ENCODE data around the gene C10orf95. TPM values are rescaled to one million over a fixed set of nuclear protein-coding genes. Genes with fewer than 3 reads are reported as not detected.
"Not testable (repeated sequence)": the region's sequence is repeated elsewhere in the genome, so short reads cannot be mapped to it uniquely, and the experiment has no call there.

The C10orf95 gene, protein sequence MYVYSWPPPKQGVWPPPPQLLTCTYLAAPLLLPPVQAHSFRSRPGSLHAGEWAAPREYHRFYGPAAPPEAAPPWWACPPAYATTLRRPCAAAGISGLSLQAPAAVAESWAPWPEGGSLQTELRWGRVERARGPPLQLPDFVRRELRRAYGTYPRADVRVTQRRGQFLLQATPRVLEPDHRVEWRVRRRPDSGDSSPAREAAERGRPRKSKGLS
- total RNA-seq (2014; rRNA removed; shearing (Covaris generic); ENCODE audit: low replicate concordance), result not detected in 2 replicates

DNA sequence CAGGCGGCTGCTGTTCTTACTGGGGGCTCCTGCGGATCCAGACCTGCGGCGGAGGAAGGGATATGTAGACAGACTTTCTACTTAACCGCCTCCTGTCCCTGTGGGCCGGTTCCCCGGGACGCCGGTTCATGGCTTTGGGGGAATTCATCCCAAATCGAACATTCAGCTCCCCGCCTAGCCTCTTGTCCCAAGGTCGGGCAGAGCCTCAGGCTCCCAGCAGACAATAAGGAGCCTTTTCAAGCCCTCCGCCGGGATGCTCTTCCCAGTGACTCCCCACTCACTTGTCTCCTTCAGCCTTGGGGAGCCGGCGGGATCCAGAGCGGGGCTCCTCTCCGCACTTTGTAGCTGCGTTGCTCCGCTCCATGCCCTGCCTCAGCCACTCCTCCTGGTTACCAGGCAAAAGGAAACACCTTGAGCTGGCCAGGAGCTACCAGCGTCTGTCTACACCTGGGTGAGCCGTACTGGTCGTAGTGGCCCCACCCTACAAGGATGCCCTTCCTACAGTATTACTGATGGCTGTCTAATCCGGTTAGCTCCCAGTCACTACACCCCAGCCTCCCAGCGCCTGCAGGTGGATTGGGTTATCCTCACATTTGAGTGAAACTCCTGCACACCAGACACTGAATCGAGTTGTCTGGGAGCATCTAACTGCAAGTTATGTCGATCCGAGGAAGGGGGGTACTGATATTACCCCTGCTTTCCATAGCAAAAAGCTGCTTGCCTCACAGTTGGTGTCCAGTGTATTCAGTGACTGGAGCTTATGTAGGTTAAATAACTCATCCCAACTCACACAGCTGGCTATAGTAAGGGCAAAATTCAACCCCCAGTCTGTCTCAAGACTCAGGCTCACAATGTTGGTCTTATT is at the start of gene C10orf95:
Gene C10orf95, minus strand, starts transcription at position 439 of the 865 bp plus-strand sequence. CDS start 450 bp downstream, outside the sequence.
- DNase-seq (ENCODE audit: low read depth), result no peak
- in situ Hi-C loops (cut with HindIII; ENCODE audit: low pct_unique_long_range_greater_than_20kb, low sequenced_read_pairs), result no loop called here

DNA sequence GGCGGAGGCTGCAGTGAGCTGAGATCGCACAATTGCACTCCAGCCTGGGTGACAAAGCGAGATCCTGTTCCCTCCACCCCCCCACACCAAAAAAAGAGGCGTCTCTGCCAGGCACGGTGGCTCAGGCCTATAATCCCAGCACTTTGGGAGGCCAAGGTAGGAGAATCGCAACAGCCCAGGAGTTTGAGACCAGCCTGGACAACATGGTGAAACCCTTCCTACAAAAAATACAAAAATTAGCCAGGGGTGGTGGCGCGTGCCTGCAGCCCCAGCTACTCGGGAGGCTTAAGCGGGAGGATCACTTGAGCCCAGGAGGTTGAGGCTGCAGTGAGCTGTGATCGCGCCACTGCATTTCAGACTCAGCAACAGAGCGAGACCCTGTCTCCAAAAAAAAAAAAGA is 49.3 kb upstream of the C10orf95 start:
- in situ Hi-C loops (cut with HindIII; ENCODE audit: low pct_unique_long_range_greater_than_20kb, low sequenced_read_pairs), result loop anchor here (10.0 kb wide), 2 partner anchors 74 to 326 kb away; no protein-coding TSS in a partner anchor
- not testable (repeated sequence) for DNase-seq (ENCODE audit: low read depth)

DNA sequence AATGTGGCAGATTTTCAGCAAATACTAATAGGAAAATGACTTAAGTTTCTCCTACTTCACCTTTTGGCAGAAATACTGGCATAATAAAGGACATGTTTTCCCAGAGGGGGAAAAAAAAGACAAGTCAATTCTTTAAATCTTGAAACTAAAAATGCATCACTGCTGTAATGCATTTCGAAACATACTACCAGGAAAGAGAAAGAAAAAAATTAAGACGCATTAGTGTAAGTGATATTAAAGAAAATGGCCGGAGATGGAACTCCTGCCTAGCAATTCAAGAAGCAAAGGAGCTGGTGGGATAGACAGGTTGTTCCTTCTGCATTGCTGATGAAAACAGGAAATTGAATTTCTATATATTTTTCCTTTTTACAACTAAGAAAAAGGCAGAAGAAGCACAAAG is 48.0 kb upstream of the C10orf95 start:
- no peak for DNase-seq (ENCODE audit: low read depth)
- in situ Hi-C loops (cut with HindIII; ENCODE audit: low pct_unique_long_range_greater_than_20kb, low sequenced_read_pairs), result no loop called here

DNA sequence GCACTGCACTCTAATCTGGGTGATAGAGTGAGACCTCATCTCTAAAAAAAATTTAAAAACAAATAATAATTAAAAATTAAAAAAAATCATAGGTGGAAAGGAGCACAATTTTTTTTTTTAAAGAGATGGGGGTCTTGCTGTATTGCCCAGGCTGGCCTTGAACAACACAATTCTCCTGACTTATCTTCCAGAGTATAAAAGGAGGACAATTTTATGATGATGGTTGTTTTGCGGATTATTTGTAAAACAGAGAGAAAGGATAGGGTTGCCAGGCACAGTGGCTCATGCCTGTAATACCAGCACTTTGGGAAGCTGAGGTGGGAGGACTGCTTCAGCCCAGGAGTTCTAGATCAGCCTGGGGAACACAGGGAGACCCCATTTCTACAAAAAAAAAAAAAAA is 46.2 kb upstream of the C10orf95 start:
- in situ Hi-C loops (cut with HindIII; ENCODE audit: low pct_unique_long_range_greater_than_20kb, low sequenced_read_pairs), result no loop called here
- DNase-seq (ENCODE audit: low read depth), result no peak

DNA sequence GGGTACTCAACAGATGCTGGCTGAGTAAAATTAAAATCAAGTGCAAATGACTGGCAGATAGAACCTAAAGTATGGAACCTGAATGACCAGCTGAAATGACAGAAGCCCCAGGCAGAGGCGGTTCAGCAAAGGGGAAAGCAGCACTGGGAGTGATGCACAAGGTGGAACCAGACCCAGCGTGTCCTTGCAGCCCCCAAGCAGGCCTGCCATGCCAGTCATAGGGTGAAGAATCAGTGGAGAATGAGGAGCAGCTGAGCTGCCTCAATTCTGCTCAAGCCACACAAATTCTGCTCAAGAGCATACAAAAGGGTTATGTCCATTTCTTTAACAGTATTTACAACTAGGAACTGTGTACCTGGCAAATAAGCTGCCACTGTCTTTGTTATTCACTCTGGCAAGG is 42.4 kb upstream of the C10orf95 start:
- in situ Hi-C loops (cut with HindIII; ENCODE audit: low pct_unique_long_range_greater_than_20kb, low sequenced_read_pairs), result no loop called here
- DNase-seq (ENCODE audit: low read depth), result no peak

DNA sequence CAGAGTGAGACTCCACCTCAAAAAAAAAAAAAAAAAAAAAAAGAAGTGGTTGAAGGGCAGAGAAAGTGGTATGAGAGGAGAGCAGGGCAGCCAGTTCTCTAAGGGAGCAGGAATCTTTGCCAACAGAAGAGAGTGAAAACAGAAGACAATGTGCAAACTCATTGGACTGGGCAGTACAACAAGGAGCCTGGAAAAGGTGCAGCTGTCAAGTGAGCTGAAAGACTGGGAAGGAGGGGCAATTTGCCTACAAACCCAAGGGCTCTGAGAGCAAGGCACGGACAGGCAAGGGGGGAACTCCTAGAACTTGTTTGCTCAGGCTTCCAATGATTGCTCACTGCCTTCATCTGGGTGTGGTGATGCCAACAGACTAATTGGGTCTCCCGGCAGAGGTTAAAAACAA is 41.6 kb upstream of the C10orf95 start:
- in situ Hi-C loops (cut with HindIII; ENCODE audit: low pct_unique_long_range_greater_than_20kb, low sequenced_read_pairs), result no loop called here
- DNase-seq (ENCODE audit: low read depth), result no peak

GRCh38 chr10:102492344-102492939 is 41.1 kb upstream of the C10orf95 start:
- in situ Hi-C loops (cut with HindIII; ENCODE audit: low pct_unique_long_range_greater_than_20kb, low sequenced_read_pairs), result no loop called here
- no peak for DNase-seq (ENCODE audit: low read depth)

GRCh38 chr10:102491136-102491535 is 39.8 kb upstream of the C10orf95 start:
- in situ Hi-C loops (cut with HindIII; ENCODE audit: low pct_unique_long_range_greater_than_20kb, low sequenced_read_pairs), result no loop called here
- DNase-seq (ENCODE audit: low read depth), result no peak

DNA sequence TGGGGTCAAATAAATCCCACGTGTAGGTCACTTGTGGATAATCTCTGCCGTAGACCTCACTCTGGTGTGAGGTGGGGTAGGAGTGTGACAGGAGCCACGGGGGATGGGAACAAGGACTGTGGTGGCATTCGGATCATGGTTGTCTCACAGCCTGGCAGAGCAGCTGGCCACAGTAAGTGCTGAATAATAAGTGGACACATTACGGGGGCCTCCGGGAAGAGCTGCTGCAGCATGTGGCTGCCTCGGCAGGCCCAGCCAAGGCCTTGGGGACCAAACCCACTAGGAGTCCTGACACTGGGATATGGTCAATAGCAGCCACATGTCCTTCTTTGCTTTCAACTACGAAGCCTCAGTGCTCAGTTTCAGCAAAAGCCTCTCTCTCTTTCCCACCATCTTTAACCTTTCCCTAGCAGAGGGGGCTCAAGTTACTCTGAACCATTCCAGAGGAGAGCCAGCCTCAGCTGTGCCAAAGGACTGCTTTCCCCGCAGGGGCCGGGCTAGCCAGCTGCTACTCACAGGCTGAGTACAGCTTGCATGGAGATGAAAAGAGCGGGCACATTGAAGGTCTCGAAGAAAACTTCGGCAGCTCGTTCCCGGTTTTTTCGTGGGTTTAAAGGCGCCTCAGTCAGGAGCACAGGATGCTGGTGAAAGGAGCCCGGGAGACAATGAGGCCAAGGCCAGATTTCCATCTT is 33.9 kb upstream of the C10orf95 start:
- in situ Hi-C loops (cut with HindIII; ENCODE audit: low pct_unique_long_range_greater_than_20kb, low sequenced_read_pairs), result no loop called here
- no peak for DNase-seq (ENCODE audit: low read depth)

- in situ Hi-C loops (cut with HindIII; ENCODE audit: low pct_unique_long_range_greater_than_20kb, low sequenced_read_pairs), result no loop called here
- DNase-seq (ENCODE audit: low read depth), result no peak
These were observed 32.7 kb upstream of the C10orf95 start for GRCh38 chr10:102484021-102484420.

GRCh38 chr10:102480396-102480795 is 29.1 kb upstream of the C10orf95 start:
- in situ Hi-C loops (cut with HindIII; ENCODE audit: low pct_unique_long_range_greater_than_20kb, low sequenced_read_pairs), result no loop called here
- no peak for DNase-seq (ENCODE audit: low read depth)

DNA sequence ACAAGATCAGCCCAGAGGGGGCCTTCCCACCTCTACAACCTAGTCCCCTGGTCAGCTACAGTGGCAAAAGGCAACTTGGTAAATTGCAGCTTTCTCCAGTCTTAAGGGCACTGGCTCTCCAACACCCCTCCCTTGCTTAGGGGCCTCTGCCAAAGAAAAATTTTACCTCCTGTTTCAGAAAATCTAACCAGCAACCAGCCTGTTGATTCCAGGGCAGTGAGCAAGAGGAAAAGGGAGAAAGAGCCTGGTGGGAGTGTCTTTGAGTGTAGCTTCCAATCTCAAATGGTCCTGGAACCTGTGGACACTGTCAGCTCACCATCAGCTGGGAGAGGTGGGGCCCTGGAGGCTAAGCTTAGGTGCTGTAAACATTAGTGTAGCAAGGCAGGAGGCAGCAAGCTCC is 28.3 kb upstream of the C10orf95 start:
- in situ Hi-C loops (cut with HindIII; ENCODE audit: low pct_unique_long_range_greater_than_20kb, low sequenced_read_pairs), result no loop called here
- no peak for DNase-seq (ENCODE audit: low read depth)

DNA sequence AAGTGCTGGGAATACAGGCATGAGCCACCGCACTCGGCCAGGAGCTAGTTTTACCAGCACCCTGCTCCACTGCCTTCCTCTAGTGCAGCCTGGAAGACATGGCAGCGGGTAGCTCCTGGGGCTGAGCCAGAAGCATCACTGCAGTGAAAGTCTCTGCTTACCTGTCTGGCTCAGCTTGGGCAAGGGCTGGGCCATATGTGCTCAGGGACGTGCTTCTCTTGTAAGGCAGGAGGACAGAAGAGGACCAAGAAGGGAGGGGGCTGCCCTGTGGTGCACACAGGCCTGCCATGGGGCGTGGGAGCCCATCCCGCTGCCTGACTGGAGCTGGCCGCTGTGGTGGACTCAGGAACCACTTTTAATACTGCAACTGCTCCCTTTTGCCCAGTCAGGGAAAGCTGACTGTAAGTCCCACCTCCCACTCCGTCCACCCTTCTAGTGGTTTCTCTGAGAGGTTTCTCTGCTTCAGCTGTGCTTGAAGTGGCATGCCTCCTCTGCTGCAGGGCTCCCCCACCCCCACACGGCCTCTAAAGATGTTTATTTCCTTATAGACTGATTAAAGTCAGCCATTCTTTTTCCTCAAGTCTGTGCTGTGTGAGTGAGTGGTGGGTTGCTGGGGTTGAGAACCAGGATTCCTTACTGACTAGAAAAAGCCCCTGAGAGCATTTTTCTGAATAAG is 25.3 kb upstream of the C10orf95 start:
- no peak for DNase-seq (ENCODE audit: low read depth)
- in situ Hi-C loops (cut with HindIII; ENCODE audit: low pct_unique_long_range_greater_than_20kb, low sequenced_read_pairs), result no loop called here

DNA sequence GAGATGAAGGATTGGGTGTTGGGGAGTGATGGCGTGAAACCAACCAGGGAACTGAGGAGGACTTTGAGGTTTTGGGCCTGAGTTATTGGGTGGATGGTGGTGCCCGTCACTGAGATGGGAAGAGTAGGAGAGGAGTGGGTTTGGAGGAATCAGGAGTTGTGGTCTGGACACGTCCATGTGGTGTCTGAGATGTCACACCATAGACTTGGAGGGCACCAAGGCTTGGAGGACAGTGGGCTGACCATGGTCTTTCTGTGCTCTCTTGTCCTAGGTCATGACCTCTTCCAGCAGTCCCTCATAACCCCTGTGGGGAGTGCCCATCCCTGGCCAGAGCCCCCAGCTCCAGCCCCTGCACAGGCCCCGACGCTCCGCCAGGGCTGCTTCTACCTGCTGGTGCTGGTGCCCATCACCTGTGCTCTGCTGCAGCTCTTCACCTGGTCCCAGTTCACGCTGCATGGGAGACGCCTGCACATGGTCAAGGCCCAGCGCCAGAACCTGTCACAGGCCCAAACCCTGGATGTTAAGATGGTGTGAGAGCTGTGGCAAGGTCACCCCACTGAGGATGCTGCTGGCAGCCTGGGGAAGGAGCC is 24.2 kb upstream of the C10orf95 start:
- in situ Hi-C loops (cut with HindIII; ENCODE audit: low pct_unique_long_range_greater_than_20kb, low sequenced_read_pairs), result no loop called here
- DNase-seq (ENCODE audit: low read depth), result no peak

DNA sequence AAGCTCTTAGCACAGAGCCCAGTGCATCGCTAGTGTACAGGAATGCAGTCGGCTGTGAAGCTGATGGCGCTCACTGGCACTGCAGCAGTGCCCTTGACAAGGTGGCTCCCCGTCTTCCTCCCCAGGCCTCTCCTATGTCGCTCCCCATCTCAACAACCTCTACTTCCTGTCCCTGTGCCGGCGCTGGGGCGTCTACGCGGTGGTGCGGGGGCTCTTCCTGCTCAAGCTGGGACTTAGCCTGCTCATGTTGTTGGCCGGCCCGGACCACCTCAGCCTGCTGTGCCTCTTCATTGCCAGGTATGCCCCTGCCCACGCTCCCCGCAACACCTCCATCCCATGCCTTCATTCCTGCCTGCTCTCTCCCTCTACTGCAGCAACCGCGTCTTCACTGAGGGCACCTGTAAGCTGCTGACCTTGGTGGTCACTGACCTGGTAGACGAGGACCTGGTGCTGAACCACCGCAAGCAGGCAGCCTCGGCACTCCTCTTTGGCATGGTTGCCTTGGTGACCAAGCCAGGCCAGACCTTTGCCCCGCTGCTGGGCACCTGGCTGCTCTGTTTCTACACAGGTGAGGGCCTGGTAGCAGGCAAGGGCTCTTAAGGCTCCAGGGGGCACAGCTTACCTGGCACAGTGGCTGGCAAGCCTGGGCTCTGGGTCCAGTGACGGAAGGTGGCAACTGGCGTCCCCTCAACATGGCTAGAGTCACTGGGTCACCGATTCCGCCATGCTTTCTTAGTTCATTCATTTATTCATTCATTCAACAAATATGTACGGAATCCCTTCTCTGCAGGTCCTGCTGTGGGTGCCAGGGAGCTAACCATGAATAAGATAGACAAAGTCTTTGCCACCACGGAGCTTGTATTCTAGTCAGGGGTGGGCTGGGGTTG is 22.3 kb upstream of the C10orf95 start:
- no peak for DNase-seq (ENCODE audit: low read depth)
- in situ Hi-C loops (cut with HindIII; ENCODE audit: low pct_unique_long_range_greater_than_20kb, low sequenced_read_pairs), result no loop called here

DNA sequence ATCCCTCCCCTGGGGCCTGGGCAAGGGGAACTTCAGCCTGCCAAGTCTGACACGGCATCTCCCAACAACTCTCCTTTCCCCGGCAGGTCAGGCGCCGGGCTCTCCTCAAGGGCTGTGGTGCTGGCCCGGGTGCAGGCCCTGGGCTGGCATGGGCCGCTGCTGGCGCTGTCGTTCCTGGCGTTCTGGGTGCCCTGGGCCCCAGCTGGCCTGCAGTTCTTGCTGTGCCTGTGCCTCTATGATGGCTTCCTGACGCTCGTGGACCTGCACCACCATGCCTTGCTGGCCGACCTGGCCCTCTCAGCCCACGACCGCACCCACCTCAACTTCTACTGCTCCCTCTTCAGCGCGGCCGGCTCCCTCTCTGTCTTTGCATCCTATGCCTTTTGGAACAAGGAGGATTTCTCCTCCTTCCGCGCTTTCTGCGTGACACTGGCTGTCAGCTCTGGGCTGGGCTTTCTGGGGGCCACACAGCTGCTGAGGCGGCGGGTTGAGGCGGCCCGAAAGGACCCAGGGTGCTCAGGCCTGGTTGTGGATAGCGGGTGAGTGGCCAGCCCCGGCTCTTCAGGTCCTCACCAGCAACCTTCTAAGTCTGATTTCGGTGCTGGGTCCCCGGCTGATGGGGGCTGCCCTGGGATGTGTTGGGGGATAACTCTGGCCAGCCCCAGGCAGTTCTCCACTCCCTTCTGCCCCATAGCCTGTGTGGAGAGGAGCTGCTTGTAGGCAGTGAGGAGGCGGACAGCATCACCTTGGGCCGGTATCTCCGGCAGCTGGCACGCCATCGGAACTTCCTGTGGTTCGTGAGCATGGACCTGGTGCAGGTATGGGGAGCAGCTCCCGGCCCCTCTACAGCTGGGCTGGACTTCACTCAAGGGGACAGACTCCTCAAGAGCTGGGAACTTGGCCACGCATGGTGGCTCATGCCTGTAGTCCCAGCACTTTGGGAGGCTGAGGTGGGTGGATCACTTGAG is 19.5 kb upstream of the C10orf95 start:
- in situ Hi-C loops (cut with HindIII; ENCODE audit: low pct_unique_long_range_greater_than_20kb, low sequenced_read_pairs), result no loop called here
- DNase-seq (ENCODE audit: low read depth), result no peak
